HepG2 (cell line): ENCODE data around the gene RIMOC1. TPM values are rescaled to one million over a fixed set of nuclear protein-coding genes. Genes with fewer than 3 reads are reported as not detected.

Experiments
- BCL3 ChIP-seq: sonication (generic); formaldehyde crosslinking; IDR thresholded peaks from 2 replicates; pipeline ENCODE4 v1.5.1; 2020; ENCODE audit warnings: mild to moderate bottlenecking, missing genetic modification reagents, moderate library complexity
- BORCS8-MEF2B ChIP-seq: sonication (generic); formaldehyde crosslinking; IDR thresholded peaks from 2 replicates; pipeline ENCODE4 v1.8.0; 2022; ENCODE audit warnings: mild to moderate bottlenecking, missing genetic modification reagents
- CBX1 ChIP-seq: IDR thresholded peaks from one replicate; pipeline ENCODE4 v1.6.1; 2016; ENCODE audit warnings: antibody characterized with exemption, low read depth
- CHCHD3 ChIP-seq: sonication (generic); formaldehyde crosslinking; IDR thresholded peaks from 2 replicates; pipeline ENCODE4 v1.8.0; 2022; ENCODE audit warnings: mild to moderate bottlenecking, missing genetic modification reagents, moderate library complexity
- KDM2A ChIP-seq: sonication (generic); formaldehyde crosslinking; IDR thresholded peaks from 2 replicates; pipeline ENCODE4 v1.4.0; 2020; ENCODE audit warnings: low read depth, missing genetic modification reagents, borderline replicate concordance
- MAX ChIP-seq: IDR thresholded peaks from 2 replicates; pipeline ENCODE4 v1.6.1; 2012; ENCODE audit warnings: inconsistent platforms
- MED1 ChIP-seq: sonication (generic); formaldehyde crosslinking; IDR thresholded peaks from 2 replicates; pipeline ENCODE4 v1.4.0; 2020; ENCODE audit warnings: missing genetic modification reagents
- NBN ChIP-seq: fragments of 450-650 bp; conservative IDR thresholded peaks from 2 replicates; pipeline ENCODE4 v1.6.1; 2017
- NR2F6 ChIP-seq, 2 experiments: IDR thresholded peaks; 2 replicates each; pipeline ENCODE4 v1.6.1; 2016; ENCODE audit warnings: antibody characterized with exemption in 1 of 2, mild to moderate bottlenecking in 1 of 2
- RCOR2 ChIP-seq: IDR thresholded peaks from 2 replicates; pipeline ENCODE4 v1.6.1; 2016; ENCODE audit warnings: missing biosample characterization, missing genetic modification reagents
- RXRB ChIP-seq: IDR thresholded peaks from 2 replicates; pipeline ENCODE4 v1.6.1; 2016; ENCODE audit warnings: borderline replicate concordance, missing genetic modification reagents, missing compliant biosample characterization
- TCF7 ChIP-seq: sonication (generic); IDR thresholded peaks from 2 replicates; pipeline ENCODE4 v1.6.1; 2016; ENCODE audit warnings: antibody characterized with exemption, low read depth
- TEAD2 ChIP-seq: sonication (generic); formaldehyde crosslinking; IDR thresholded peaks from 2 replicates; pipeline ENCODE4 v1.9.0; 2021; ENCODE audit warnings: missing genetic modification reagents
- THAP11 ChIP-seq: IDR thresholded peaks from 2 replicates; pipeline ENCODE4 v1.6.1; 2016; ENCODE audit warnings: missing biosample characterization, missing genetic modification reagents
- ZFX ChIP-seq: sonication (generic); formaldehyde crosslinking; IDR thresholded peaks from 2 replicates; pipeline ENCODE4 v1.4.0; 2020; ENCODE audit warnings: mild to moderate bottlenecking, low read depth, missing genetic modification reagents, moderate library complexity
- ZIK1 ChIP-seq: sonication (generic); formaldehyde crosslinking; IDR thresholded peaks from 2 replicates; pipeline ENCODE4 v1.5.0; 2020; ENCODE audit warnings: mild to moderate bottlenecking, low read depth, missing genetic modification reagents, borderline replicate concordance
- ZNF292 ChIP-seq: sonication (generic); formaldehyde crosslinking; IDR thresholded peaks from 2 replicates; pipeline ENCODE4 v1.8.1; 2022; ENCODE audit warnings: mild to moderate bottlenecking, low read depth, missing genetic modification reagents, borderline replicate concordance
- ZNF34 ChIP-seq: sonication (generic); formaldehyde crosslinking; IDR thresholded peaks from 2 replicates; pipeline ENCODE4 v1.4.0; 2020; ENCODE audit warnings: mild to moderate bottlenecking, missing genetic modification reagents, borderline replicate concordance
- ZNF597 ChIP-seq: sonication (generic); formaldehyde crosslinking; IDR thresholded peaks from 2 replicates; pipeline ENCODE4 v1.5.0; 2020; ENCODE audit warnings: missing genetic modification reagents
- ZNF768 ChIP-seq: sonication (generic); formaldehyde crosslinking; IDR thresholded peaks from 2 replicates; pipeline ENCODE4 v1.4.0; 2020; ENCODE audit warnings: missing genetic modification reagents
- polyA plus RNA-seq, 8 experiments: library from polyadenylated mRNA; depleted of rRNA in 3 of 8; stranded (reverse) in 7 of 8; unstranded in 1 of 8; fragments of >200 nt; fragmentation: Illumina TruSeq in 4 of 8; extraction: Trizol in 4 of 8; gene quantifications; 2 replicates each; pipeline versions ENCODE4 v1.2.1 to v1.2.3, GENCODE V29; 2011 to 2016; ENCODE audit warnings: low read depth in 4 of 8, missing spikeins in 1 of 8, mixed read lengths in 1 of 8; ENCODE audit not compliant: insufficient read depth in 1 of 8
- total RNA-seq, 5 experiments: library from RNA; depleted of rRNA; stranded (reverse); fragments of >200 nt; fragmentation: Illumina TruSeq; extraction: Trizol; gene quantifications; 2 replicates each; pipeline ENCODE4 v1.2.3, GENCODE V29; 2016; ENCODE audit warnings: low read depth in 1 of 5
- TF ChIP-seq, protein P1 (sequence below): IDR thresholded peaks from 2 replicates; pipeline ENCODE4 v1.6.1; 2018; ENCODE audit warnings: missing genetic modification reagents, mild to moderate bottlenecking, missing compliant biosample characterization
- TF ChIP-seq, protein P2 (sequence below): sonication (generic); formaldehyde crosslinking; IDR thresholded peaks from 2 replicates; pipeline ENCODE4 v1.5.0; 2020; ENCODE audit warnings: mild to moderate bottlenecking, missing genetic modification reagents, borderline replicate concordance

RIMOC1 gene
- total and polyA plus RNA-seq, 2 of the 13 experiments (the other 11 are each of a cell fraction or from before 2014, with no cell fraction given) = 16.3 to 16.9 TPM

- TF ChIP-seq, protein P1, sequence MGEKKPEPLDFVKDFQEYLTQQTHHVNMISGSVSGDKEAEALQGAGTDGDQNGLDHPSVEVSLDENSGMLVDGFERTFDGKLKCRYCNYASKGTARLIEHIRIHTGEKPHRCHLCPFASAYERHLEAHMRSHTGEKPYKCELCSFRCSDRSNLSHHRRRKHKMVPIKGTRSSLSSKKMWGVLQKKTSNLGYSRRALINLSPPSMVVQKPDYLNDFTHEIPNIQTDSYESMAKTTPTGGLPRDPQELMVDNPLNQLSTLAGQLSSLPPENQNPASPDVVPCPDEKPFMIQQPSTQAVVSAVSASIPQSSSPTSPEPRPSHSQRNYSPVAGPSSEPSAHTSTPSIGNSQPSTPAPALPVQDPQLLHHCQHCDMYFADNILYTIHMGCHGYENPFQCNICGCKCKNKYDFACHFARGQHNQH = peak; percentile 80; the same call in 1 of the 2 replicates
- TF ChIP-seq MED1 (CRISPR knock-in tag) (peak; percentile 74; the same call in 1 of the 2 replicates), NR2F6 (IDR thresholded peaks at IDR 0.05) (peak; percentile 64), NR2F6 (CRISPR knock-in tag; IDR thresholded peaks at IDR 0.05) (peak; percentile 66), CHCHD3 (no peak), ZNF597 (CRISPR knock-in tag) (no peak), RXRB (CRISPR knock-in tag) (peak; percentile 81), RCOR2 (CRISPR knock-in tag) (no peak), KDM2A (CRISPR knock-in tag) (peak; percentile 98), CBX1 (peak; percentile 61), BCL3 (CRISPR knock-in tag) (no peak), THAP11 (peak; percentile 92), ZNF768 (peak; percentile 53; the same call in 1 of the 2 replicates), ZIK1 (CRISPR knock-in tag) (peak; percentile 92; the same call in 1 of the 2 replicates), ZFX (CRISPR knock-in tag) (peak; percentile 100), BORCS8-MEF2B (CRISPR knock-in tag) (peak; percentile 97), MAX (peak; percentile 94), ZNF292 (CRISPR knock-in tag) (peak; percentile 32; the same call in 1 of the 2 replicates), ZNF34 (peak; percentile 54; the same call in 1 of the 2 replicates), TEAD2 (peak; percentile 76; the same call in 1 of the 2 replicates), TCF7 (no peak), NBN (no peak)
- TF ChIP-seq, protein P2, sequence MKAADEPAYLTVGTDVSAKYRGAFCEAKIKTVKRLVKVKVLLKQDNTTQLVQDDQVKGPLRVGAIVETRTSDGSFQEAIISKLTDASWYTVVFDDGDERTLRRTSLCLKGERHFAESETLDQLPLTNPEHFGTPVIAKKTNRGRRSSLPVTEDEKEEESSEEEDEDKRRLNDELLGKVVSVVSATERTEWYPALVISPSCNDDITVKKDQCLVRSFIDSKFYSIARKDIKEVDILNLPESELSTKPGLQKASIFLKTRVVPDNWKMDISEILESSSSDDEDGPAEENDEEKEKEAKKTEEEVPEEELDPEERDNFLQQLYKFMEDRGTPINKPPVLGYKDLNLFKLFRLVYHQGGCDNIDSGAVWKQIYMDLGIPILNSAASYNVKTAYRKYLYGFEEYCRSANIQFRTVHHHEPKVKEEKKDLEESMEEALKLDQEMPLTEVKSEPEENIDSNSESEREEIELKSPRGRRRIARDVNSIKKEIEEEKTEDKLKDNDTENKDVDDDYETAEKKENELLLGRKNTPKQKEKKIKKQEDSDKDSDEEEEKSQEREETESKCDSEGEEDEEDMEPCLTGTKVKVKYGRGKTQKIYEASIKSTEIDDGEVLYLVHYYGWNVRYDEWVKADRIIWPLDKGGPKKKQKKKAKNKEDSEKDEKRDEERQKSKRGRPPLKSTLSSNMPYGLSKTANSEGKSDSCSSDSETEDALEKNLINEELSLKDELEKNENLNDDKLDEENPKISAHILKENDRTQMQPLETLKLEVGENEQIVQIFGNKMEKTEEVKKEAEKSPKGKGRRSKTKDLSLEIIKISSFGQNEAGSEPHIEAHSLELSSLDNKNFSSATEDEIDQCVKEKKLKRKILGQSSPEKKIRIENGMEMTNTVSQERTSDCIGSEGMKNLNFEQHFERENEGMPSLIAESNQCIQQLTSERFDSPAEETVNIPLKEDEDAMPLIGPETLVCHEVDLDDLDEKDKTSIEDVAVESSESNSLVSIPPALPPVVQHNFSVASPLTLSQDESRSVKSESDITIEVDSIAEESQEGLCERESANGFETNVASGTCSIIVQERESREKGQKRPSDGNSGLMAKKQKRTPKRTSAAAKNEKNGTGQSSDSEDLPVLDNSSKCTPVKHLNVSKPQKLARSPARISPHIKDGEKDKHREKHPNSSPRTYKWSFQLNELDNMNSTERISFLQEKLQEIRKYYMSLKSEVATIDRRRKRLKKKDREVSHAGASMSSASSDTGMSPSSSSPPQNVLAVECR (CRISPR knock-in tag) = peak; percentile 99
Measured at GRCh38 chr5:41903892-41904799, at the start of gene RIMOC1 (continued).
